K562 (cell line): ENCODE data around the gene MAD1L1.

ENCODE experiments used
- EP300 ChIP-seq: IDR thresholded peaks from 2 replicates; pipeline ENCODE4 v1.6.1; 2012; ENCODE audit warnings: low read length, improper control_type of control experiment
- NR4A1 ChIP-seq, 2 experiments: fragments of 250-450 bp in 1 of 2; fragments of 450-650 bp in 1 of 2; sonication (Bioruptor Pico) in 1 of 2; IDR thresholded peaks; 2 replicates each; pipeline versions ENCODE4 v1.4.0 to v1.6.1; 2016 to 2020; ENCODE audit warnings: mild to moderate bottlenecking in 2 of 2, missing compliant biosample characterization in 1 of 2, missing genetic modification characterization in 1 of 2, moderate library complexity in 1 of 2
- PHF8 ChIP-seq: fragments of 200-600 bp; sonication (generic); IDR thresholded peaks from 2 replicates; pipeline ENCODE4 v1.6.1; 2012; ENCODE audit warnings: mixed run types, mild to moderate bottlenecking, inconsistent platforms, low read length, moderate library complexity, borderline replicate concordance
- SRF ChIP-seq, 2 experiments: fragments of 250-450, 450-650 bp in 1 of 2; sonication (Bioruptor Pico) in 1 of 2; sonication (generic) in 1 of 2; formaldehyde crosslinking; IDR thresholded peaks; 2 replicates each; pipeline versions ENCODE4 v1.5.0 to v1.5.1; 2020 to 2022; ENCODE audit warnings: mild to moderate bottlenecking in 1 of 2, missing genetic modification reagents in 1 of 2
- ZNF143 ChIP-seq: sonication (generic); formaldehyde crosslinking; IDR thresholded peaks from 2 replicates; pipeline ENCODE4 v1.9.0; 2022; ENCODE audit warnings: mild to moderate bottlenecking, missing genetic modification reagents
- ZNF444 ChIP-seq: fragments of 250-450 bp; sonication (Bioruptor Pico); IDR thresholded peaks from 2 replicates; pipeline ENCODE4 v1.4.0; 2020; ENCODE audit warnings: mild to moderate bottlenecking, moderate library complexity
- TF ChIP-seq, protein P1 (sequence below), 3 experiments: IDR thresholded peaks in 2 of 3; conservative IDR thresholded peaks in 1 of 3; 2 replicates each; pipeline ENCODE4 v1.5.1; 2011 to 2012; ENCODE audit warnings: low read length in 3 of 3, mild to moderate bottlenecking in 3 of 3, control low read depth in 2 of 3, improper control_type of control experiment in 1 of 3, inconsistent platforms in 1 of 3, low read depth in 1 of 3, mixed read lengths in 1 of 3, moderate library complexity in 1 of 3; ENCODE audit not compliant: insufficient read depth in 2 of 3
- TF ChIP-seq, protein P2 (sequence below): IDR thresholded peaks from 2 replicates; pipeline ENCODE4 v1.6.1; 2012; ENCODE audit warnings: low read depth, low read length, improper control_type of control experiment, borderline replicate concordance
- TF ChIP-seq, protein P3 (sequence below): fragments of 250-450 bp; sonication (Bioruptor Pico); IDR thresholded peaks from 2 replicates; pipeline ENCODE4 v1.5.0; 2020; ENCODE audit warnings: mild to moderate bottlenecking
- TF ChIP-seq, protein P4 (sequence below): sonication (generic); formaldehyde crosslinking; IDR thresholded peaks from 2 replicates; pipeline ENCODE4 v1.8.0; 2022; ENCODE audit warnings: mild to moderate bottlenecking, missing genetic modification reagents
- TF ChIP-seq, protein P5 (sequence below), 2 experiments: fragments of 450-650 bp; IDR thresholded peaks; 2 replicates each; pipeline ENCODE4 v1.6.1; 2016

DNA sequence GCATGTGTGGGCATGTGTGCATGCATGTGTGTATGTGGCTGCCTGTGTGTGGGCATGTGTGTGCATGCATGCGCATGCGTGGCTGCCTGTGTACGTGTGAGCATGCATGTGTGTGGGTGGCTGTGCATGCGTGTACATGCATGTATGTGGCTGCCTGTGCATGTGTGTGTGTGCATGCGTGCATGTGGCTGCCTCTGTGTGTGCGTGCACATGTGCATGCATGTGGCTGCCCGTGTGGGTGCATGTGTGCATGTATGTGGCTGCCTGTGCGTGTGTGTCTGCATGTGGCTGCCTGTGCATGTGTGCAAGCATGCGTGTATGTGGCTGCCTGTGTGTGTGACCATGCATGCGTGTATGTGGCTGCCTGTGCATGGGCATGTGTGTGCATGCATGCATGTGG is 345.5 kb downstream of the MAD1L1 start:
- TF ChIP-seq, protein P1, sequence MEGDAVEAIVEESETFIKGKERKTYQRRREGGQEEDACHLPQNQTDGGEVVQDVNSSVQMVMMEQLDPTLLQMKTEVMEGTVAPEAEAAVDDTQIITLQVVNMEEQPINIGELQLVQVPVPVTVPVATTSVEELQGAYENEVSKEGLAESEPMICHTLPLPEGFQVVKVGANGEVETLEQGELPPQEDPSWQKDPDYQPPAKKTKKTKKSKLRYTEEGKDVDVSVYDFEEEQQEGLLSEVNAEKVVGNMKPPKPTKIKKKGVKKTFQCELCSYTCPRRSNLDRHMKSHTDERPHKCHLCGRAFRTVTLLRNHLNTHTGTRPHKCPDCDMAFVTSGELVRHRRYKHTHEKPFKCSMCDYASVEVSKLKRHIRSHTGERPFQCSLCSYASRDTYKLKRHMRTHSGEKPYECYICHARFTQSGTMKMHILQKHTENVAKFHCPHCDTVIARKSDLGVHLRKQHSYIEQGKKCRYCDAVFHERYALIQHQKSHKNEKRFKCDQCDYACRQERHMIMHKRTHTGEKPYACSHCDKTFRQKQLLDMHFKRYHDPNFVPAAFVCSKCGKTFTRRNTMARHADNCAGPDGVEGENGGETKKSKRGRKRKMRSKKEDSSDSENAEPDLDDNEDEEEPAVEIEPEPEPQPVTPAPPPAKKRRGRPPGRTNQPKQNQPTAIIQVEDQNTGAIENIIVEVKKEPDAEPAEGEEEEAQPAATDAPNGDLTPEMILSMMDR (IDR thresholded peaks at IDR 0.05 in 2 of 3, conservative IDR thresholded peaks at IDR 0.05 in 1 of 3; ENCODE audit: insufficient read depth in 2 of 3, low read depth in 1 of 3, low read length in 3 of 3), result no peak
- TF ChIP-seq PHF8 (no peak), SRF (CRISPR knock-in tag; IDR thresholded peaks at IDR 0.05) (no peak), ZNF444 (CRISPR knock-in tag) (no peak), NR4A1 (CRISPR knock-in tag; IDR thresholded peaks at IDR 0.05) (no peak), NR4A1 (tag; IDR thresholded peaks at IDR 0.05) (no peak), EP300 (no peak), ZNF143 (no peak)
- TF ChIP-seq, protein P2, sequence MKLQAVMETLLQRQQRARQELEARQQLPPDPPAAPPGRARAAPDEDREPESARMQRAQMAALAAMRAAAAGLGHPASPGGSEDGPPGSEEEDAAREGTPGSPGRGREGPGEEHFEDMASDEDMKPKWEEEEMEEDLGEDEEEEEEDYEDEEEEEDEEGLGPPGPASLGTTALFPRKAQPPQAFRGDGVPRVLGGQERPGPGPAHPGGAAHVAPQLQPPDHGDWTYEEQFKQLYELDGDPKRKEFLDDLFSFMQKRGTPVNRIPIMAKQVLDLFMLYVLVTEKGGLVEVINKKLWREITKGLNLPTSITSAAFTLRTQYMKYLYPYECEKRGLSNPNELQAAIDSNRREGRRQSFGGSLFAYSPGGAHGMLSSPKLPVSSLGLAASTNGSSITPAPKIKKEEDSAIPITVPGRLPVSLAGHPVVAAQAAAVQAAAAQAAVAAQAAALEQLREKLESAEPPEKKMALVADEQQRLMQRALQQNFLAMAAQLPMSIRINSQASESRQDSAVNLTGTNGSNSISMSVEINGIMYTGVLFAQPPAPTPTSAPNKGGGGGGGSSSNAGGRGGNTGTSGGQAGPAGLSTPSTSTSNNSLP, result no peak
- TF ChIP-seq, protein P3, sequence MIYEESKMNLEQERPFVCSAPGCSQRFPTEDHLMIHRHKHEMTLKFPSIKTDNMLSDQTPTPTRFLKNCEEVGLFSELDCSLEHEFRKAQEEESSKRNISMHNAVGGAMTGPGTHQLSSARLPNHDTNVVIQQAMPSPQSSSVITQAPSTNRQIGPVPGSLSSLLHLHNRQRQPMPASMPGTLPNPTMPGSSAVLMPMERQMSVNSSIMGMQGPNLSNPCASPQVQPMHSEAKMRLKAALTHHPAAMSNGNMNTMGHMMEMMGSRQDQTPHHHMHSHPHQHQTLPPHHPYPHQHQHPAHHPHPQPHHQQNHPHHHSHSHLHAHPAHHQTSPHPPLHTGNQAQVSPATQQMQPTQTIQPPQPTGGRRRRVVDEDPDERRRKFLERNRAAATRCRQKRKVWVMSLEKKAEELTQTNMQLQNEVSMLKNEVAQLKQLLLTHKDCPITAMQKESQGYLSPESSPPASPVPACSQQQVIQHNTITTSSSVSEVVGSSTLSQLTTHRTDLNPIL (CRISPR knock-in tag), result no peak
- TF ChIP-seq, protein P4, sequence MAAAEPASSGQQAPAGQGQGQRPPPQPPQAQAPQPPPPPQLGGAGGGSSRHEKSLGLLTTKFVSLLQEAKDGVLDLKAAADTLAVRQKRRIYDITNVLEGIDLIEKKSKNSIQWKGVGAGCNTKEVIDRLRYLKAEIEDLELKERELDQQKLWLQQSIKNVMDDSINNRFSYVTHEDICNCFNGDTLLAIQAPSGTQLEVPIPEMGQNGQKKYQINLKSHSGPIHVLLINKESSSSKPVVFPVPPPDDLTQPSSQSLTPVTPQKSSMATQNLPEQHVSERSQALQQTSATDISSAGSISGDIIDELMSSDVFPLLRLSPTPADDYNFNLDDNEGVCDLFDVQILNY (CRISPR knock-in tag), result no peak
- TF ChIP-seq, protein P5, sequence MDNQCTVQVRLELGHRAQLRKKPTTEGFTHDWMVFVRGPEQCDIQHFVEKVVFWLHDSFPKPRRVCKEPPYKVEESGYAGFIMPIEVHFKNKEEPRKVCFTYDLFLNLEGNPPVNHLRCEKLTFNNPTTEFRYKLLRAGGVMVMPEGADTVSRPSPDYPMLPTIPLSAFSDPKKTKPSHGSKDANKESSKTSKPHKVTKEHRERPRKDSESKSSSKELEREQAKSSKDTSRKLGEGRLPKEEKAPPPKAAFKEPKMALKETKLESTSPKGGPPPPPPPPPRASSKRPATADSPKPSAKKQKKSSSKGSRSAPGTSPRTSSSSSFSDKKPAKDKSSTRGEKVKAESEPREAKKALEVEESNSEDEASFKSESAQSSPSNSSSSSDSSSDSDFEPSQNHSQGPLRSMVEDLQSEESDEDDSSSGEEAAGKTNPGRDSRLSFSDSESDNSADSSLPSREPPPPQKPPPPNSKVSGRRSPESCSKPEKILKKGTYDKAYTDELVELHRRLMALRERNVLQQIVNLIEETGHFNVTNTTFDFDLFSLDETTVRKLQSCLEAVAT (IDR thresholded peaks at IDR 0.05), result no peak
